ENCODE results near the gene ST6GALNAC6. TPM values are rescaled to one million over a fixed set of nuclear protein-coding genes. Genes with fewer than 3 reads are reported as not detected.

The ST6GALNAC6 gene
- total and polyA plus RNA-seq, 2 of the 8 experiments (the other 6 are each of a cell fraction or from before 2014, with no cell fraction given): 43.7 to 64.4 TPM

GRCh38 chr9:127853312-127854183 is 45.9 kb downstream of the ST6GALNAC6 start:
- Histone ChIP-seq H3K9ac (replicated peaks in 1 of 4; ENCODE audit: extremely low read depth in 1 of 4, low read depth in 3 of 4, low read length in 3 of 4) (no peak overlapping the region), H2AFZ (ENCODE audit: low read length) (no peak overlapping the region), H2BK20ac (ENCODE audit: low read length) (no peak overlapping the region), H3K27ac (ENCODE audit: low read depth, low read length) (no peak overlapping the region), H4K5ac (ENCODE audit: insufficient read length, low read depth, low read length) (no peak overlapping the region), H3K23ac (ENCODE audit: insufficient read length) (no peak overlapping the region), H3K56ac (replicated peaks; ENCODE audit: insufficient read length, low read depth, low read length) (no peak overlapping the region), H4K20me1 (replicated peaks in 1 of 2; ENCODE audit: control insufficient read depth in 1 of 2, insufficient read depth in 2 of 2, low read length in 2 of 2) (no peaks in the 10 kb centered on the region), H2AK5ac (ENCODE audit: low read depth, low read length) (no peak overlapping the region), H3K27me3 (replicated peaks in 1 of 4; ENCODE audit: control insufficient read depth in 3 of 4, extremely low read depth in 1 of 4, insufficient read depth in 3 of 4, low read length in 3 of 4) (no peaks in the 10 kb centered on the region), H4K91ac (replicated peaks; ENCODE audit: insufficient read length, low read length) (no peak overlapping the region), H3K9me3 (ENCODE audit: insufficient read depth in 2 of 2, low read depth in 1 of 2, low read length in 1 of 2) (no peaks in the 10 kb centered on the region), H3K4me2 (ENCODE audit: insufficient read depth in 1 of 2, low read depth in 2 of 2, low read length in 2 of 2) (peak overlapping the region in 1 of 2 experiments; percentile 17; a peak in 1 of 4 replicates), H3K79me1 (ENCODE audit: low read depth, low read length) (no peaks in the 10 kb centered on the region), H3K14ac (ENCODE audit: insufficient read length) (no peak overlapping the region), H2BK15ac (ENCODE audit: low read length) (no peak overlapping the region), H3K4me3 (ENCODE audit: extremely low read depth in 1 of 4, insufficient read depth in 2 of 4, low read depth in 3 of 4, low read length in 4 of 4) (no peak overlapping the region), H3K4me1 (replicated peaks in 1 of 4; ENCODE audit: control insufficient read depth in 3 of 4, insufficient read depth in 4 of 4, low read length in 3 of 4) (peaks cover 0 to 10% (median 6%) of the 10 kb centered on the region in 4 experiments; a peak in 5 of 7 replicates), H3K18ac (ENCODE audit: extremely low read depth, low read length) (peak overlapping the region; percentile 32; the same call in 1 of the 2 replicates), H4K8ac (ENCODE audit: extremely low read depth, insufficient read depth, low read length) (no peak overlapping the region), H2BK120ac (replicated peaks; ENCODE audit: low read depth, low read length) (no peak overlapping the region), H3K36me3 (ENCODE audit: control insufficient read depth in 2 of 4, insufficient read depth in 4 of 4, low read length in 3 of 4) (no peaks in the 10 kb centered on the region), H2BK5ac (ENCODE audit: low read depth, low read length) (0 out of 2 replicates have a peak overlapping the region, but pooled peaks have one; percentile 60), H3K23me2 (ENCODE audit: low read depth, low read length) (no peaks in the 10 kb centered on the region; the same call in 1 of the 2 replicates), H3K4ac (replicated peaks; ENCODE audit: insufficient read length, low read depth, low read length) (no peak overlapping the region), H2BK12ac (ENCODE audit: low read depth, low read length) (0 out of 2 replicates have a peak overlapping the region, but pooled peaks have one; percentile 27), H3K79me2 (ENCODE audit: control insufficient read depth in 1 of 2, insufficient read depth in 2 of 2, low read length in 2 of 2) (no peaks in the 10 kb centered on the region)
- CTCF ChIA-PET (ENCODE audit: partially characterized antibody): interaction anchor here (0.6 to 6.6 kb wide), 22 partner anchors 9 to 224 kb away, joined by 3 to 50 read pairs (median 4); no protein-coding TSS in a partner anchor
- POLR2A ChIA-PET (ENCODE audit: partially characterized antibody): interaction anchor here (1.0 to 3.2 kb wide), 11 partner anchors 8 to 66 kb away, joined by 3 to 16 read pairs (median 5); no protein-coding TSS in a partner anchor
- WGBS, 2 experiments (ENCODE audit: extremely low coverage in 1 of 2, insufficient coverage in 1 of 2, insufficient read length in 1 of 2, insufficient replicate concordance in 2 of 2, low coverage in 1 of 2, low lambda C conversion rate in 2 of 2, missing lambda C conversion rate in 1 of 2): 80% methylated on average over 11 of the region's 13 CpGs; no CpG with 5 or more reads in 1 of the 2 experiments
- FAIRE-seq (no peak), DNase-seq (ENCODE audit: low read depth in 1 of 2, low spot score in 2 of 2) (no peak)
- TF ChIP-seq BACH1 (IDR thresholded peaks at IDR 0.05; ENCODE audit: low read length) (no peak), YY1 (IDR thresholded peaks at IDR 0.05; ENCODE audit: low read depth, low read length) (no peak), HDAC2 (IDR thresholded peaks at IDR 0.05; ENCODE audit: borderline replicate concordance in 1 of 2, low read depth in 2 of 2, low read length in 2 of 2) (no peak), FOSL1 (IDR thresholded peaks at IDR 0.05; ENCODE audit: insufficient read depth, low read depth, low read length) (no peak)
